ENCODE results near the gene CACNA1A. TPM values are rescaled to one million over a fixed set of nuclear protein-coding genes. Genes with fewer than 3 reads are reported as not detected.
"Not testable (repeated sequence)": the region's sequence is repeated elsewhere in the genome, so short reads cannot be mapped to it uniquely, and the experiment has no call there.

The CACNA1A gene
- total RNA-seq, 1 donor from 2014 or later = 0.42 TPM

DNA sequence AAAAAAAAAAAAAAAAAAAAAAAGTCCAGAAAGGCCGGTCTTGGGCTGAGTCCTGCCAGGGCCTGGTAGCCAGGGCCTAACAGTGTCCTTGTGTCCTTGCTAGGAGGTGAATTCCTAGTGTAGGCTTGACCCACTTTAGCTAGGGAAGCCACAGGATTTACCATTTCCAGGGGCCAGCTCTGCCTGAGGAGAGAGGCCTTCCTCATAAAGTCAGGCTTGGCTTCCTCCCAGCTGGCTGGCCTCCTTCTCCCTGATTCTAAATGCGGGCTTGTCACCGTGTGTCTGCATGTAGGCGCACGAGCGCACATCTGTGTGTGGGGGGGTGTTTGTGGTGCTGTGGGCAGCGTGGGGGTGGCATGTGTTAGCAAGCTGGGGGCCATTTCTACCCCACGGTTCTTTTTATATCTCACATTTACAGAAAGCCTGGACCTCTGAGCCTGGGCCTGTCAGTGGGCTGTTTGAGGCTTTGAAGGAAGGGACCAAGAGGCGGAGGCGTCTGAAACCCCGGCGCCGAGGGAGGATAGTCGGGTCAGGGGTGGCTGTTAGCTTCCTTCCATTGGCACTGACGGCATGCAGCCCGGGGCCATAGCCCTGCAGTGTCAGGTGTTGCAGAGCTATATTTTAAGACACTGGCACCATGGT lies 324.4 kb downstream of the CACNA1A start:
- no peaks in the 10 kb centered on the region for H3K36me3 Mint-ChIP-seq (ENCODE audit: low read depth)
- H3K27ac Mint-ChIP-seq (ENCODE audit: unreplicated experiment) = peak overlapping the region; percentile 74
- no peak for DNase-seq (ENCODE audit: low spot score)
- no peak for TF ChIP-seq CTCF (IDR thresholded peaks at IDR 0.05)
- H3K4me1 Mint-ChIP-seq (ENCODE audit: low read depth) = peaks cover 11% of the 10 kb centered on the region
- H3K9me3 Mint-ChIP-seq (ENCODE audit: low read depth) = no peaks in the 10 kb centered on the region
- no peak overlapping the region for H3K4me3 Mint-ChIP-seq (ENCODE audit: unreplicated experiment)
- H3K27me3 Mint-ChIP-seq (ENCODE audit: low read depth) = no peaks in the 10 kb centered on the region

GRCh38 chr19:13178291-13178690 lies 328.0 kb downstream of the CACNA1A start:
- peaks cover 11% of the 10 kb centered on the region for H3K4me1 Mint-ChIP-seq (ENCODE audit: low read depth)
- H3K36me3 Mint-ChIP-seq (ENCODE audit: low read depth); H3K27me3 Mint-ChIP-seq (ENCODE audit: low read depth); H3K9me3 Mint-ChIP-seq (ENCODE audit: low read depth); H3K27ac Mint-ChIP-seq (ENCODE audit: unreplicated experiment); H3K4me3 Mint-ChIP-seq (ENCODE audit: unreplicated experiment); DNase-seq (ENCODE audit: low spot score): not testable (repeated sequence)

DNA sequence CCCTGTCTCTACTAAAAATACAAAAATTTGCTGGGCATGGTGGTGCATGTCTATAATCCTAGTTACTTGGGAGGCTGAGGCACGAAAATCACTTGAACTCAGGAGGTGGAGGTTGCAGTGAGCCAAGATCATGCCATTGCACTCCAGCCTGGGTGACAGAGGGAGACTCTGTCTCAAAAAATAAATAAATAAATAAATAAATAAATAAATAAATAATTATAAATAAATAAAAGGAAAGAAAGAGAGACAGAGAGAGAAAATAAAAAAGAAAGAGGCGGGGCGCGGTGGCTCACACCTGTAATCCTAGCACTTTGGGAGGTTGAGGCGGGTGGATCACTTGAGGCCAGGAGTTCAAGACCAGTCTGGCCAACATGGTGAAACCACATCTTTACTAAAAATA lies 328.7 kb downstream of the CACNA1A start:
- not testable (repeated sequence) for H3K4me3 Mint-ChIP-seq (ENCODE audit: unreplicated experiment); H3K36me3 Mint-ChIP-seq (ENCODE audit: low read depth); DNase-seq (ENCODE audit: low spot score); H3K27me3 Mint-ChIP-seq (ENCODE audit: low read depth); H3K9me3 Mint-ChIP-seq (ENCODE audit: low read depth); H3K27ac Mint-ChIP-seq (ENCODE audit: unreplicated experiment)
- H3K4me1 Mint-ChIP-seq (ENCODE audit: low read depth) = peaks cover 17% of the 10 kb centered on the region

GRCh38 chr19:13176345-13176744 lies 329.9 kb downstream of the CACNA1A start:
- H3K36me3 Mint-ChIP-seq (ENCODE audit: low read depth) = no peaks in the 10 kb centered on the region
- no peak for TF ChIP-seq CTCF (IDR thresholded peaks at IDR 0.05)
- no peak overlapping the region for H3K4me3 Mint-ChIP-seq (ENCODE audit: unreplicated experiment)
- H3K27ac Mint-ChIP-seq (ENCODE audit: unreplicated experiment) = no peak overlapping the region
- no peaks in the 10 kb centered on the region for H3K9me3 Mint-ChIP-seq (ENCODE audit: low read depth)
- no peaks in the 10 kb centered on the region for H3K27me3 Mint-ChIP-seq (ENCODE audit: low read depth)
- no peak for DNase-seq (ENCODE audit: low spot score)
- H3K4me1 Mint-ChIP-seq (ENCODE audit: low read depth) = peaks cover 21% of the 10 kb centered on the region

- TF ChIP-seq CTCF (IDR thresholded peaks at IDR 0.05) = no peak
- peaks cover 43% of the 10 kb centered on the region for H3K4me1 Mint-ChIP-seq (ENCODE audit: low read depth)
- H3K9me3 Mint-ChIP-seq (ENCODE audit: low read depth) = no peaks in the 10 kb centered on the region
- H3K27ac Mint-ChIP-seq (ENCODE audit: unreplicated experiment) = peak overlapping the region; percentile 68
- no peak for DNase-seq (ENCODE audit: low spot score)
- H3K4me3 Mint-ChIP-seq (ENCODE audit: unreplicated experiment) = no peak overlapping the region
- no peaks in the 10 kb centered on the region for H3K27me3 Mint-ChIP-seq (ENCODE audit: low read depth)
- H3K36me3 Mint-ChIP-seq (ENCODE audit: low read depth) = no peaks in the 10 kb centered on the region
Measured at GRCh38 chr19:13173139-13173737, 333.0 kb downstream of the CACNA1A start.

GRCh38 chr19:13172346-13173138 lies 333.7 kb downstream of the CACNA1A start:
- H3K4me3 Mint-ChIP-seq (ENCODE audit: unreplicated experiment) = no peak overlapping the region
- H3K27me3 Mint-ChIP-seq (ENCODE audit: low read depth) = no peaks in the 10 kb centered on the region
- DNase-seq (ENCODE audit: low spot score) = no peak
- peaks cover 50% of the 10 kb centered on the region for H3K4me1 Mint-ChIP-seq (ENCODE audit: low read depth)
- H3K36me3 Mint-ChIP-seq (ENCODE audit: low read depth) = no peaks in the 10 kb centered on the region
- no peak for TF ChIP-seq CTCF (IDR thresholded peaks at IDR 0.05)
- peak overlapping the region; percentile 84 for H3K27ac Mint-ChIP-seq (ENCODE audit: unreplicated experiment)
- no peaks in the 10 kb centered on the region for H3K9me3 Mint-ChIP-seq (ENCODE audit: low read depth)

Data from chondrocyte (in vitro differentiated cells).